Left lobe of liver (tissue), 2 donors: ENCODE results near the gene GPC1. TPM values are rescaled to one million over a fixed set of nuclear protein-coding genes. Genes with fewer than 3 reads are reported as not detected.
A peak's percentile ranks its signal among the peaks of the same experiment; 100 is the strongest.

Source experiments
- ATAC-seq: fragments of 200-7000 bp; cut with Tn5 transposase; one replicate; pipeline ENCODE4 v1.9.1; 2020; ENCODE audit warnings: mild to moderate bottlenecking, moderate library complexity
- DNase-seq: peaks from one replicate; pipeline ENCODE4 v3.0.0-alpha.2; 2020; ENCODE audit warnings: low spot score
- total RNA-seq: library from RNA; stranded (reverse); gene quantifications from one replicate; pipeline ENCODE4 v1.2.1, GENCODE V29; 2021
- donor health status: DM: no; HTN: no; CAD: no; lungs with moderate emphysema.
- donor health status: DM: no; HTN: yes; CAD: no.

The GPC1 gene
- total RNA-seq, 1 donor from 2014 or later, result 29.4 TPM

- ATAC-seq (no peak), DNase-seq (peak; percentile 31)
These were observed 24.0 kb upstream of the GPC1 start for GRCh38 chr2:240411261-240412160.

GRCh38 chr2:240412211-240412861 lies 23.1 kb upstream of the GPC1 start:
- DNase-seq (peak; percentile 41), ATAC-seq (no peak)

DNA sequence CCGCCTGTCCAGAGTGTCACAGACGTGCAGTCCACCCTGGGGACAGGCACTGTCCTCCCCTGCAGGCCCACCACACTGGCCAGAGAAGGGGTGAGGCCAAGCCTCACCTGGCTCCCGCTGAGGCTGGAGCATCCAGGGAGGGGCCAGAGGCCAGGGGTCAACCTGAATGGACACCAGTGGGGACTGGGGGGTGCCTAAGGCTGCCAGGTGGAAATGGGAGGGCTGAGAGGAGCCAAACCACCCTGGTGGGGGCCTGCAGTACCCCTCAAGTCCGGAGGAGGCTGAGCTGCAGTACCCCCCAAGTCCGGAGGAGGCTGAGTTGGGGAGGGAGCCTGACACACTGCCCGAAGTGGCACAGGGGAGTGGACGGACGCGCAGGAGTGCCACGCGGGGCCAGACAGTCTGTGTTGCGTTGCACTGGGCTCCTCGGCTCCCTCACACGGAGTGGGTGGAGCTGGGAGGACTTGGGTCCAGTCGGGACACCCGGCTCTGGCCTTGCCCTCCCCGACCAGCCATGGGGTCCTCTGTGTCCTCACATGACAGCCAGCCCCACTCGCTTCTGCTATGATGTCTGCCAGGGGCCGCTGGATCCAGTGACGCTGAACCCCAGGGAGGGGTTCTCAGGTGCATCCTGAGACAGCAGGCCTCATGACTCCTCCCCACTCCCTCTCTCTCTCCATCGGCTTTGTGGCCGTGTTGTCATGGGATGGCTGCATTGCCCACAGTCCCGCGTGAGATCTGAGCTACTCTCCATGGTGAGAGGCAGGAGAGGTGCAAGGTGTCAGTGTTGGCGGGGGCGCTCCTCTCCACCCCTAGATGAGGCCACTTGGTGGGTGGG lies 22.3 kb upstream of the GPC1 start:
- DNase-seq (peak; percentile 37), ATAC-seq (no peak)

DNA sequence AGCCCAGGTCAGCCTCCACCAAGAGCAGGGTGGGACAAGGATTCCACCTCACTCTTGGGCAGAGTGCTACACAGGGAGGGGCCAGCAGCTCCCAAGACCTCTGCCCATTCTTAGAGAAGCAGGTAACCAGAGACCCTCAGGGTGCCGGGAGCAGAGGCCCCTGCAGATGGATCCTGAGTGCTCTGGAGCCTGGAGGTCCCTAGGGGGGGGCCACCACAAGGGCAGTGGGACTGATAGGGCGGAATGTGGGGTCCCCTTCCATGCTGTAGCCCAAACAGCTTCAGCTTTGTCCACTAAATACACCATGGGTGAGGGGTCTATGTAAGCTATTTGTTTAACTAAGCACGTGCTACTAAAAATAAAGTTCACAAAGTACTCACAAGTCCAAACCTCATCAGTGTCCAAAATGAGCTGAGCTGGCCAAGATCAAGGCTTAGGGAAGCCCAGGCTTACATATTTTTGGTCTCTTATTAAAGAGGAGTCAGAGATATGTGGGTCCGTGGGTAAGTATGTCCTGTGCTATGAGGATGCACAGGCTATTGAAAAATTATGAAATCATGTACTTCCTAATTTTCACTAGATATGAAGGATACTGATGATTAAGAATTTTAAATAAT lies 21.5 kb upstream of the GPC1 start:
- DNase-seq, result no peak
- ATAC-seq, result no peak

GRCh38 chr2:240416821-240417220 lies 18.6 kb upstream of the GPC1 start:
- no peak for ATAC-seq

GRCh38 chr2:240418311-240418710 lies 17.2 kb upstream of the GPC1 start:
- ATAC-seq, result no peak
- DNase-seq, result no peak

More at GRCh38 chr2:240416821-240417220, 18.6 kb upstream of the GPC1 start:
- no peak for DNase-seq

DNA sequence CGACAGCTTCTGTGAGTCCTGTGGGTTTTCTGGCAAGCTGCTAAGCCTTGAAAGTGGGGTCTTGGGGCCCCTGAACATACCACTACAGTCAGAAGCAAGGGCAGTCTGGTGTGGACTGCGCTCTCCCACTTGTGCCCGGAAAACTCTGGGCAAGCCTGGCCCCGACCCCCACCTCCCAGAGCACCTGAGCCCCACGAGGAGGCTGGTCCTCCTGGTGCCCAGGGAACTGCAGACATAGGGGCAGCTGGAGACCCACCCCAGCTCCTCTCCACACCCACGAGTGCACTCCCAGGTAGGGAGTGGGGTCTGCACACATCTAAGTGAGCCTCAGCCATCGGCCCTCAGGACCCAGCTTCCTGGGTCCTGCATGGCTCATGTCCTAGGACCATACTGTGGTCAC lies 16.2 kb upstream of the GPC1 start:
- ATAC-seq (no peak), DNase-seq (peak; percentile 26)

DNA sequence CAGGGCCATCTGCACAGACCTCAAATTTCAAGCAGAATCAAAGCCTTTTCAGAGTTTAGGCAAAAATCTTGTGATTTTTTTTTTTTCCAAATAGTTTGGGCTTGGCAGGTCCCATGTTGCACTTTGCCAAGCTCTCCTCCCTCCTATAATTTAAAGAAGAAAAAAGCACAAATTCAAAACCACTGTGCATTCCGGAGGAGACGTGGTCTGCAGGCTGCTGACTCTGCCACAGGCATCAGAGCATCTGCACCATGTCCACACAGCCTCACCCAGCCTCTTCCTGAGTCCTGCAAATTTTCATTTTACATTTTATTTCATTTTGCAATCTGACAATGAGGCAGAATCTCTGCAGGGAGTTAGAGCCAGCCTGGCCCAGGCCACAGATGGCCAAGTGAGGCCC lies 15.7 kb upstream of the GPC1 start:
- ATAC-seq, result no peak
- no peak for DNase-seq

GRCh38 chr2:240420206-240421104 lies 15.0 kb upstream of the GPC1 start:
- DNase-seq, result peak; percentile 33
- no peak for ATAC-seq

DNA sequence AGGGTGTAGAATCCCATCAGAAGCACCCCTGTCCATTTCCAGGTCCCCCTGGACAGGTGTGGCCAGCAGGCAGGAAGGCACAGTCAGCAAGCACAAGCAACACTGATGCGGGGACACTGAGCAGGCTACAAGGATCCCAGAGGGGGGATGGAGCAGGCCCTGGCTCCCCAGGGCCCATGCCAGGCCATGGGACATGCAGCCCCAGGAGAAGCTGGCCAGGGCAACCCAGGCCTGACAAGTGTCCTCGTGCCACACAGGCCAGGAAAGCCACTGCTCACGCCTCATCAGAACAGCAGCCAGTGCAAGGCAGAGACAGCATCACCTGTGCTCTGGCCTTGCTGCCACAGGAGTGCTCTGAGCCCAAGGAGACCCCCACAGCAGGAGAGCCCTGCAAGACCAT lies 14.1 kb upstream of the GPC1 start:
- DNase-seq, result no peak
- ATAC-seq, result no peak

GRCh38 chr2:240422658-240423329 lies 12.7 kb upstream of the GPC1 start:
- ATAC-seq (peak; percentile 44), DNase-seq (peak; percentile 35)

DNA sequence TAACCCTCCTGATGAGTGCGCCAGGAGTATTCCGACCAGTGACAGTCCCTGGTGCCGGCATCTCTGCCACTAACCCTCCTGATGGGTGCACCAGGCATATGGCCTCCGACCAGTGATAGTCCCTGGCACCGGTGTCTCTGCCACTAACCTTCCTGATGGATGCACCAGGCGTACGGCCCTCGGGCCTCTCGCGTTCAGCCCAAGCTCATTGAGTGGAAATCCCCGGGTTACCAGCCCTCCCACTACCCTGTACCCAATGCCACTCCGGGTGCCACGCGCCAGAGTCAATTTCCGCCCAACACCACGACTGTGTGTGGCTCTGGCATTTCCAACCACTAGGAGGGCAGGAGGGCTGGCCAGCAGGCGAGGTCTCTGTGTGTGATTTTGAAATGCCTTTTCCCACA lies 11.7 kb upstream of the GPC1 start:
- DNase-seq (peak; percentile 38), ATAC-seq (no peak)

DNA sequence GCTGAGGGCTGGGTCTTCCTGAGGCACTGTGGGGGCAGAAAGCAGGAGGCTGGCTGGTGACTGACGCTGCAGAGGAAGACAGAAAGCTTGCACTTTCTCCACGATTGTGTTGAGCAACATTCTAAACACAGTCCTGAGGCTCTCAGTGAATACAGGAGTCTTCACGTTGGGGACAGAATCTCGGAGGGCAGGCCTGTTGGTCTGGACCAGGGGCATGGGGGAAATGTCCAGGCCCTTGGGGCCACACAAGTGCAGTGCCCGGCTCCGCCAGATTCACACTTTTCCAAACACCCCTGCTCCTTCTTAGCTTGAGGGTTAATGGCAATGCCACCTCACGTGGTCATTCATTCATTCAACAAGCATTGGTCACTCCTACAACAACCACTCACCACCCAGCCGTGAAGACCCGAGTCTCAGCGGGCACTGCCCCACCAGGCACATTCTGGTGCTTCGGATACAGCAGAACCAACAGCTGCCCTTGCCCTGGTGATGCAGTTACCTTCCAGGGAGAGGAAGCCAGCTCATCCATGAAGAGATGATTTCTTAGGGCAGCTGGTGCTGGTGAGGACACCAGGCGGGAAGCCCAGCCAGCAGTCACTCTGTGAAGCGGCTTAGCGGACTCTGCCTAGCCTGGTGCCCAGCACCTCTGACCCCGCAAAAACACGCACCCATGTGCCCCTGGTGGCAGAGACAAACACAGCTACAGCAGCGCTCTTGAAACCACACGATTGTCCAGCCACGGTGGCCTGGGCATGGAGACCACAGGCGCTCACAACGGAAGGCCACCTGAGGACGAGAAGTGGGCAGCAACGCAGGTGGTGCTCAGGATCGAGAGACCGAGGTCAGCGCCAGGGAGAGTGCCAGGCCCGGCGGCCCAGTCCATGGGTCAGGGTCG lies 10.9 kb upstream of the GPC1 start:
- ATAC-seq (no peak), DNase-seq (peak; percentile 37)

GRCh38 chr2:240425236-240425615 lies 10.2 kb upstream of the GPC1 start:
- DNase-seq (peak; percentile 22), ATAC-seq (no peak)

GRCh38 chr2:240425697-240426096 lies 9.8 kb upstream of the GPC1 start:
- ATAC-seq (no peak), DNase-seq (peak; percentile 28)

GRCh38 chr2:240426845-240427721 lies 8.4 kb upstream of the GPC1 start:
- DNase-seq, result peak; percentile 27
- no peak for ATAC-seq

DNA sequence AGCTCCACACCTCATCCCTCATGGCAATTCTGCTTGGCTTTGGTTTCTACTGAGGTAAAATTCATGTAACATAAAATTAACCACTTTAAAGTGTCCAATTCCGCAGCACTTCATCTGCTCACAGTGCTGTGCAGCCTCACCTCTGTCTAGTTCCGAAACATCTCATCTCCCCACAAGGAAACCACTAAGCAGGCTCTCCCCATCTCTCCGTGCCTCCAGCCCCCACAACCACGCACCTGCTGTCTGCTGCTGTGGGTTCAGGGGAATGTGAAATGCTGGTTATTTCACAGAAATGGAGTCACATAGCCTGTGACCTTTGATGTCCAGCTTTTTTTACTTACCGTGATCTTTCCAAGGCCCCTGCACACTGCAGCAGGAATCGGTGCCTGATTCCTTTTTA lies 7.7 kb upstream of the GPC1 start:
- DNase-seq (no peak), ATAC-seq (no peak)
